ENCODE results near the gene OR8A1.

DNA sequence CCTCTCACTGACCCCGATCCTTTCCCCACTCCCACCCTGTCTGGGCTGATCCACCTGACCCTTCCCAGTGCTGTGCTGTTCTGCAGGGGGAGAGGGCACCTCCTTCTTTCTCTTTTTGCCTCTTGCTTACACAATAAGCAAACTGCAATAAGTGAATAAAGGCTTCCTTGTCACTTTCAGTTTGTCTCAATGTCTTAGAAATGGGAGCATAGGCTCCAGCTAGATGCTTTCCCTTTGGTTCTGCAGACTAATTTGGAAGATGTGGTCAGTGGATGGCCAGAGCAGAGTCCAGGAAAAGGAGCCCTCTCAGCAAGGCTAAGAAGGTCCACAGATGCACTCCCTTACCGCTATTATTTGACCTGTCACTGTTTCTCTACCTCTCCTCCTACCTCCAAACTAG is 35.7 kb upstream of the OR8A1 start:
- TF ChIP-seq, protein P1, sequence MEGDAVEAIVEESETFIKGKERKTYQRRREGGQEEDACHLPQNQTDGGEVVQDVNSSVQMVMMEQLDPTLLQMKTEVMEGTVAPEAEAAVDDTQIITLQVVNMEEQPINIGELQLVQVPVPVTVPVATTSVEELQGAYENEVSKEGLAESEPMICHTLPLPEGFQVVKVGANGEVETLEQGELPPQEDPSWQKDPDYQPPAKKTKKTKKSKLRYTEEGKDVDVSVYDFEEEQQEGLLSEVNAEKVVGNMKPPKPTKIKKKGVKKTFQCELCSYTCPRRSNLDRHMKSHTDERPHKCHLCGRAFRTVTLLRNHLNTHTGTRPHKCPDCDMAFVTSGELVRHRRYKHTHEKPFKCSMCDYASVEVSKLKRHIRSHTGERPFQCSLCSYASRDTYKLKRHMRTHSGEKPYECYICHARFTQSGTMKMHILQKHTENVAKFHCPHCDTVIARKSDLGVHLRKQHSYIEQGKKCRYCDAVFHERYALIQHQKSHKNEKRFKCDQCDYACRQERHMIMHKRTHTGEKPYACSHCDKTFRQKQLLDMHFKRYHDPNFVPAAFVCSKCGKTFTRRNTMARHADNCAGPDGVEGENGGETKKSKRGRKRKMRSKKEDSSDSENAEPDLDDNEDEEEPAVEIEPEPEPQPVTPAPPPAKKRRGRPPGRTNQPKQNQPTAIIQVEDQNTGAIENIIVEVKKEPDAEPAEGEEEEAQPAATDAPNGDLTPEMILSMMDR (IDR thresholded peaks at IDR 0.05; ENCODE audit: low read length) = no peak
- TF ChIP-seq EZH2 (IDR thresholded peaks at IDR 0.05; ENCODE audit: borderline replicate concordance, low read length) = no peak
